Measurements from ENCODE around the gene LEAP2.

GRCh38 chr5:132895719-132896305 lies 22.3 kb downstream of the LEAP2 start:
- TF ChIP-seq YY1 (IDR thresholded peaks at IDR 0.05; ENCODE audit: low read depth) (no peak), CTCF (IDR thresholded peaks at IDR 0.05) (no peak), MAX (IDR thresholded peaks at IDR 0.05; ENCODE audit: low read depth) (no peak), GABPA (IDR thresholded peaks at IDR 0.05; ENCODE audit: low read depth) (no peak), TAF1 (IDR thresholded peaks at IDR 0.05; ENCODE audit: borderline replicate concordance, low read depth, low read length) (no peak), USF2 (IDR thresholded peaks at IDR 0.05; ENCODE audit: borderline replicate concordance, low read depth, low read length) (no peak), MXI1 (IDR thresholded peaks at IDR 0.05; ENCODE audit: low read depth, low read length) (no peak), EZH2phosphoT487 (IDR thresholded peaks at IDR 0.05; ENCODE audit: borderline replicate concordance, low read depth) (no peak), POLR2AphosphoS5 (IDR thresholded peaks at IDR 0.05; ENCODE audit: low read depth, low read length) (no peak), RFX5 (IDR thresholded peaks at IDR 0.05; ENCODE audit: low read length) (no peak), SIN3A (IDR thresholded peaks at IDR 0.05; ENCODE audit: borderline replicate concordance, low read depth, low read length) (no peak)
